ENCODE data around the gene NELL2.

GRCh38 chr12:44837114-44837755 is 38.9 kb downstream of the NELL2 start:
- TF ChIP-seq CTCF (IDR thresholded peaks at IDR 0.05) (no peak), ELK1 (IDR thresholded peaks at IDR 0.05; ENCODE audit: low read depth, low read length) (no peak), MAFK (IDR thresholded peaks at IDR 0.05; ENCODE audit: partially characterized antibody) (no peak), POLR2A (IDR thresholded peaks at IDR 0.05; ENCODE audit: low read length) (no peak), REST (IDR thresholded peaks at IDR 0.05) (no peak), RARB (CRISPR knock-in tag; IDR thresholded peaks at IDR 0.05) (no peak), POLR2AphosphoS2 (conservative IDR thresholded peaks at IDR 0.05; ENCODE audit: low read length) (no peak), HOXA7 (CRISPR knock-in tag; IDR thresholded peaks at IDR 0.05) (no peak), EP300 (IDR thresholded peaks at IDR 0.05) (no peak)

Measured in A549 (cell line).